ENCODE data around the gene E2F4.

GRCh38 chr16:67173808-67174705 lies 17.9 kb upstream of the E2F4 start:
- TF ChIP-seq LEF1 (IDR thresholded peaks at IDR 0.05): no peak
- TF ChIP-seq MXI1 (IDR thresholded peaks at IDR 0.05; ENCODE audit: low read depth, low read length): no peak
- TF ChIP-seq, protein P1, sequence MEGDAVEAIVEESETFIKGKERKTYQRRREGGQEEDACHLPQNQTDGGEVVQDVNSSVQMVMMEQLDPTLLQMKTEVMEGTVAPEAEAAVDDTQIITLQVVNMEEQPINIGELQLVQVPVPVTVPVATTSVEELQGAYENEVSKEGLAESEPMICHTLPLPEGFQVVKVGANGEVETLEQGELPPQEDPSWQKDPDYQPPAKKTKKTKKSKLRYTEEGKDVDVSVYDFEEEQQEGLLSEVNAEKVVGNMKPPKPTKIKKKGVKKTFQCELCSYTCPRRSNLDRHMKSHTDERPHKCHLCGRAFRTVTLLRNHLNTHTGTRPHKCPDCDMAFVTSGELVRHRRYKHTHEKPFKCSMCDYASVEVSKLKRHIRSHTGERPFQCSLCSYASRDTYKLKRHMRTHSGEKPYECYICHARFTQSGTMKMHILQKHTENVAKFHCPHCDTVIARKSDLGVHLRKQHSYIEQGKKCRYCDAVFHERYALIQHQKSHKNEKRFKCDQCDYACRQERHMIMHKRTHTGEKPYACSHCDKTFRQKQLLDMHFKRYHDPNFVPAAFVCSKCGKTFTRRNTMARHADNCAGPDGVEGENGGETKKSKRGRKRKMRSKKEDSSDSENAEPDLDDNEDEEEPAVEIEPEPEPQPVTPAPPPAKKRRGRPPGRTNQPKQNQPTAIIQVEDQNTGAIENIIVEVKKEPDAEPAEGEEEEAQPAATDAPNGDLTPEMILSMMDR (IDR thresholded peaks at IDR 0.05 in 2 of 3, conservative IDR thresholded peaks at IDR 0.05 in 1 of 3; ENCODE audit: insufficient read depth in 2 of 3, low read depth in 1 of 3, low read length in 3 of 3): no peak
- no peak for TF ChIP-seq FOXK2 (conservative IDR thresholded peaks at IDR 0.05 in 1 of 2, IDR thresholded peaks at IDR 0.05 in 1 of 2; ENCODE audit: low read depth in 2 of 2)
- TF ChIP-seq YY1 (IDR thresholded peaks at IDR 0.05; ENCODE audit: borderline replicate concordance in 1 of 3, control insufficient read depth in 1 of 3, extremely low read depth in 1 of 3, insufficient read depth in 3 of 3, insufficient read length in 1 of 3, insufficient replicate concordance in 2 of 3, low read depth in 1 of 3, low read length in 2 of 3): no peak
